ENCODE data around the gene ERCC4.

ERCC4 gene

DNA sequence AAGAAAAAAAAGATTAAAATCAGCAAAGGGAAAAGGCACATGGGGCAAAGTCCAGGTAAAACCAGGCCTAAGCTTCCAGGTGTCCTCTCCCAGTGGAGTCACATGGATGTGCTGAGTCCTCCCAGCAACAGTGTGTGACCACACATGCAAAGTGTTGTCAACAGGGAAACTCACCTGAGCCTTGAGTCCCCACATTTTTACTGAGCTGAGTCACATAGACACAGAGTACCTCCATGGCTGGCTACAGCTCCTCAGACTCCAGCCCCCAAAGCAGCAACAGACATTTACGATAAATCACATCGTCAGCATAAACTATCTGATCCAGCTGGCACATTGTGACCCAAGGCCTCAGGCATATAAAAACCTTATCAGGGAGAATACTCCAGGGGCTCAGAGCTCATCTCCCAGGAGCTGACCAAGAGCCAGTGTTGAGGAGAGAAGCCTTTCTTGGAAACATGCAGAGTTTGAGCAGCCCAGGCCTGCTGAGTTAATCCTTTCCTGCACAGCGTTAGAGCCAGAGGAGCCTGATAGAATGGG, 20.5 kb downstream of the ERCC4 start:
- H3K27ac ChIP-seq = peak overlapping the region in 1 of 21 experiments; percentile 59
- no peak overlapping the region for H3K4me3 ChIP-seq

DNA sequence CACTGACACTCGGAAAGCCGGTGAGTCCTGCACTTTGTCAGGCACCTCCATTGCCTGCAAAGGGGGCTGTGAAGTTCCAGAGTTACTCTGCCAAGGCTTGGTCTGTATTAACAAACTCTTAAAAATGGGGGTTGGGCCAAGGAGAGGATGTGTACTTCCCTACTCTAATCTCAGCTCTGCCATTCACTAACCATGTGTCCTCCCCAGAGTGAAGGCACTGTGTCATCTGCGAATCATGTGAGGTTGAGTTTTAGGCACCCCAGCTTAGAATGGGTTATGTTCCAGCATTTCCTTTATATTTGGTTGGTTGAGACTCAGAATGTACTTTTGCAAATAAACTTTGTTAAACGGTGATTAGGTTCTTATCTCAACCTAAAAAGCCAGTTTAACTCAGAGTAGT, 24.9 kb downstream of the ERCC4 start:
- Histone ChIP-seq H3K4me3 (no peak overlapping the region), H3K27ac (no peak overlapping the region)

DNA sequence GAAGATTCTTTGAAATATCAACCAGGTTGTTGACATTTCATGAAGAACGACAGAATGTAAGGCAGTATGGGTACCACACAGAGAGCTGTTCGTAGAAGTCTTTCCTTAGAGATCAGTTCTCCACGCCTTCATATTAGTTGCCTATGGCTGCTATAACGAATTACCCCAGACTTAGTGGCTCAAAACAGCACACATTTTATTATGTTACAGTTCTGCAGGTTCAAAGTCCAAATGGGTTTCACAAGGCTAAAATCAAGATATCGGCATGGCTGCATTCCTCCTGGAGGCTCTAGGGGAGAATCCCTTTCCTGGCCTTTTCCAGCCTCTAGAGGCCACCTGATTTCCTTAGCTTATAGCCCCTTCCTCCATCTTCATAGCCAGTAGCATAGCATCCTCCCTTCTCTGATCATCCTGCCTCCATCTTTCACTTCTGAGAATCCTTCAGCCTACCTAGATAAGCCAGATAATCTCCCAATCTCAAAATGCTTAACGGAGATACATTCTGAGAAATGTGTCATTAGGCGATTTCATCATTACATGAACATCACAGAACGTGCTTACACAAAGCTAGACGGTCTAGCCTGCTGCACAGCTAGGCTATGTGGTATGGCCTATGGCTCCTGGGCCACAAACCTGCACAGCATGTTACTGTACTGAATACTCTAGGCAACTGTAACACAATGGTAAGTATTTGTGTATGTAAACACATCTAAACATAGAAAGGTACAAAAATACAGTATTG, 26.0 kb downstream of the ERCC4 start:
- H3K4me3 ChIP-seq = no peak overlapping the region

DNA sequence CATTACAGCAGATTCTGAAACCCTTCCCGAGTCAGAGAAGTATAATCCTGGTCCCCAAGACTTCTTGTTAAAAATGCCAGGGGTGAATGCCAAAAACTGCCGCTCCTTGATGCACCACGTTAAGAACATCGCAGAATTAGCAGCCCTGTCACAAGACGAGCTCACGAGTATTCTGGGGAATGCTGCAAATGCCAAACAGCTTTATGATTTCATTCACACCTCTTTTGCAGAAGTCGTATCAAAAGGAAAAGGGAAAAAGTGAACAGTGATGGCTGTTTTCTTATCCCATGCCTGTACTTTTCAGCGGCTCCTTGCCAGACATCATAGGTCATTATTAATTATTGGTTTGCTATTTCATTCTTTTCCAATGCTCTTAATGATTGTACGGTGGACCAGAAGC, 28.1 kb downstream of the ERCC4 start:
- no peak overlapping the region for H3K4me3 ChIP-seq
- H3K27ac ChIP-seq = no peak overlapping the region

More for the DNA sequence above, 26.0 kb downstream of the ERCC4 start:
- H3K27ac ChIP-seq = no peak overlapping the region

DNA sequence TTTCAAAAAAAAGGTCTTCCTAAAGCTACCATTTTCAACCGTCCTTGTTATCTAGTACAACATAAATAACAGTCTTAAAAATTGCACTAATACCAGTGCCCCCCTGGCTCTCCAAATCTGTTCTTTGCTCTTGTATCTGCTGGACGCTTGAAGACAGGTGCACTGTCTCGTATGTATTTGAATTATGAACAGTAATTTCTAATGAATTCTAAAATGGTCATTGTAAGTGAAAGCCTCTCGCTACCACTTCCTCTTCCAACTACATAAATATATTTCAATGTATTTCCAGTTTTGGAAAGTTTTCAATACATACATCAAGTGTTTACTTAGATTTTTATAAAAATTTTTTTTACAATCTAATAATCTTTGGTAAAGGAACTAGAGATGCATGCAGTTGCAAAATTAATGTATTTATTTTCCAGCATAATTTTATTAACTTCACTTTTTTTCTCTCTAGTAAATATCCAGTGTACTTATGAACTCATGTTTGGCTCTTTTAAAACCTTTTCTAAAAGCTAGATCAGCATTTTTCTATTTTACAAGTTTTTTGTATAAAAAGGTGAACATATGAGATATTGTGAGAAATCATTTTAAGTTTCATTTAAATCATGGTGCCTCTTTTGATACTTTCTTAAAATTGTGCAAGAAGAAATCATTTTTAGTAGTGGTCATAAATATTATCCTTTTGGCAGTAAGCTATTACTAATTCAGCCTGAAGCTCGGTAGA, 31.0 kb downstream of the ERCC4 start:
- H3K4me3 ChIP-seq = no peak overlapping the region
- no peak overlapping the region for H3K27ac ChIP-seq

DNA sequence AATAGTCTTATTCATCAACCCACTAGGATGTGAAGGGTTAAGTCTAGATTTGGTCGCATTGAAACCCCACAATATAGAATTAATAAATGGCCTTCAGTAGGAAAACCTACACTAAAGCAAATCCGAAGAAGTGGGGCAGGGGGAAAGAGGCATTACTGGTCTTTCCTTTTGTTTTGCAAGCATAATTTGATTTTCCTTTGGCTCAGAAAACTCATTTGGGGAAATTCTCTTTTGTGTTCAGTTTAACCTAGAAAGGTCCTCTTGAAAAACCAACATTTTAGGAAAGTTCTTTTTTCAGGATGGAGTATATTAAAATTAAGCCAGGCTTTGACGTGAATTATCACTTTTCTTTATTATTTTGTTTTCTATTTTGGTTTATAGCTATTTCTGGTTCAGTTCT, 31.7 kb downstream of the ERCC4 start:
- H3K4me3 ChIP-seq = no peak overlapping the region

DNA sequence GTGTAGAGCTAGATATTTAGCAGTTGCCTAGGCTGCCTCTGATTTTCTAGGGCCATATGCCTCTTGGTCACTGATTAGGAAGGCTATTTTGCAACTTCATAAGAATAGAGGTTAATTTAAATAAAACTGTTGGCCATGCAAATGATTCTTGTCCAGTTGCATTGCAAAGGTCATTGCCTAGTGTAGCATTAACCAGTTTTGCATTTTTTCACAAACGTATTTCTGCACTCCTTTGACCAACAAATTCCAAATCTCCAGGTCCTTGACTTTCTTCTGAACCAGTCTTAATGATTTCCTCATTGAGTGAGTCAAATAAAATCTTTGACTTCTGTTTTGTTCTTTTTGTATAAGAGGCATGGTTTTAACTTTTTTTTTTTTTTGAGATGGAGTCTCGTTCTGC, 33.5 kb downstream of the ERCC4 start:
- no peak overlapping the region for H3K4me3 ChIP-seq
- H3K27ac ChIP-seq = no peak overlapping the region

More for the DNA sequence above, 31.7 kb downstream of the ERCC4 start:
- no peak overlapping the region for H3K27ac ChIP-seq

DNA sequence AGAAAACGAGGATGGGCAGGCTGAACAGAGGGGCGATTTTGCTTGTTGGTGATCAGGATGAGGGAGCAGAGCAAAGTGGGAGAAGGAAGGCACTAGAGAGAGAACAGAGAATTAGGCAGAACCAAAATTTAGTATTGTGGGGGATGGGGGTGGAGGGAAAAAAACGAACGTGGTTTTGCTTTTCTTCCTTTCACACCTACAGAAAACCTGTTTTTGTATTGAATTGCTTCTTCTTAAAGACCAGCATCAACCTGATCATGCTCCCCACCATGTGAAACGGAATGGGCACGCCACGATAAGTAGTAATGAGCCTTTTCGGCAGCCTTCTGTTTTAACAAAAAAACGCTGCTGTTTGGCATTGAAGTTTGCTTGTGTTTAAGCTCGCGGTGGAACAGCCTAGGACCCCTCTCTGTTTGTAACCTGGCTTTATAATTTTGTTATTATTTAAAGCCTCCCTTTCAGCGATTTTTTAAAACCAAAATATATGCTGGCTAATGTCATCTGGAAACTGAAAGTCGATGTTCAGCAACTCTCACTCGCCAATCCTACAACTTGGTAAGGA, 36.8 kb downstream of the ERCC4 start:
- Histone ChIP-seq H3K27ac (peak overlapping the region in 20 of 21 experiments; percentile 61 to 88 (median 78)), H3K4me3 (peak overlapping the region in 5 of 7 experiments; percentile 1 to 29 (median 14))

DNA sequence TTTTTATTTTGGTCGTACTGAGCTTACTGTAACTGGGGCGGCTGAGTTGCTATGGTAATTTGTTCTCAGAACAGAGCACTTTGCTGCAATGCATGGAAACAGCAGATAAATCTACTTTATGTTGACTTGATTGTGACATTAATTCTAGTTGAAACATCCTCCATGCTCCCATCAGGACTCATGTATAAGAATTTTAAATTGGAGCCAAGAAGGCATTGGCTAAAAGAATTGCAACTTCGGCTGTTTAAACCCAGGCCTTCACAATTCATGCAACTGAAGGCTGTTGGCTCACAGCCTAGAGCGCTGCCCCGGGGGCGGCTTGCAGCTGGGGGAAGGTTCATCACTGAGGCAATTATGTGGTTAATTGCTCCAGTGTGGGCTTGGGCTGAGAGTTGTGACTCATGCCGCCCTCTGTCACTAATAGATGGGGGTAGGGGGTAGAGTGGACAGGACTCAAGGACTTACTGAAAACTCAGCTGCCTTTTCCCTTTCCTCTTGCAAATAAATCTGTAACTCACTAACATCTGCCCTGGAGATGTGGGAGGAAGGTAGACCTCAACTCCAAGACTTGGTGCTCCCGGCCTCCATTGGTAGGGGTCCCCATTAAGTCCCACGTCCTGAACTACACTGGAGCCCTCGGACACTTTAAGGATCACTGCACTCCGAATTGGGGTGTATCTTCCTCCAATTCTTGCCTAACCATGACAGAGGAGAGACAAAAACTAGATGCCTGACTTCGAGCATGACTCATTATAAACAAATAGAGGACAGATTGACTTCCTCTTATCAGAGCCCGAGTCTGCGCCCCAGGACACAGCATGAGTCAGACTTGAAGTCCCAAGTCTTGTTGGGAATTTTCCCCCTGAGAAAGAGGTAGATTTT, 37.5 kb downstream of the ERCC4 start:
- Histone ChIP-seq H3K4me3 (peak overlapping the region in 5 of 7 experiments; percentile 1 to 29 (median 14)), H3K27ac (peak overlapping the region in 20 of 21 experiments; percentile 61 to 88 (median 78))

DNA sequence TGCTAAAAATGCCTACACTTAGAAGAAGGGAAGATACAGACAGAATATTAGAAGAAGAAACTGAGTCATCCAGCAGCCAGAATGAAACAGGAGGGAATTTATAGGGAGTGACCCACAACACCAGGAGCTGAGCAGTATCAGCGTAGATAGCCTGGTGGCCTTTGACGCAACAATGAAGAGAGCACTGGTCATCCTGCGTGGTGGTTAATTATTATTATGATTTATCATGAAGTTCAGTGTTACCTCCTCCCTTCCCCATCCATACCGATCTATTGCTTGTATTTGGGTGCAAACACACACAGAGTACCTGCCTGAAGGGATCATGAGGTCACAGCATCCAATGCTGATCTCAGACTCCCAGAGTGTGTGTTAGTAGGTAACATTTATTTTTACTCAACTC, 38.5 kb downstream of the ERCC4 start:
- Histone ChIP-seq H3K27ac (peak overlapping the region in 15 of 21 experiments; percentile 11 to 88 (median 78)), H3K4me3 (no peak overlapping the region)

DNA sequence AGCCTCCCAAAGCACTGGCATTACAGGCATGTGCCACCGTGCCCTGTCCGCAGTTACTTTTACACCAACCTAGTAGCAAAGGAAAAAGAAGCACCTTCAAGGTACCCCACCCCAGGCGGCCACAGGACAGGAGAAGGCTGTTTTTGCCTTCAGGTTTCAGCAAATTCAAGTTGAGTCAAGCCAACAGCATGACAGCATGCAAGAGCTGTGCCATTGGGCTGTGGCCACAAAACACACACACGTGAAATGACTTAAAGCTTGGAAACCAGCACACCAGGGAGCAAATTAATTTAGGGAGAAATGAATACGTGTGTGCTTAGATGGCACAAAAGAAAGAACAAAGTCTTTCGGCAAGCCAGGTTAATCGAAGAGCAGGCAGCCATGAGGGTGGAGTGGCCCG, 39.7 kb downstream of the ERCC4 start:
- peak overlapping the region in 13 of 21 experiments; percentile 4 to 68 (median 47) for H3K27ac ChIP-seq

DNA sequence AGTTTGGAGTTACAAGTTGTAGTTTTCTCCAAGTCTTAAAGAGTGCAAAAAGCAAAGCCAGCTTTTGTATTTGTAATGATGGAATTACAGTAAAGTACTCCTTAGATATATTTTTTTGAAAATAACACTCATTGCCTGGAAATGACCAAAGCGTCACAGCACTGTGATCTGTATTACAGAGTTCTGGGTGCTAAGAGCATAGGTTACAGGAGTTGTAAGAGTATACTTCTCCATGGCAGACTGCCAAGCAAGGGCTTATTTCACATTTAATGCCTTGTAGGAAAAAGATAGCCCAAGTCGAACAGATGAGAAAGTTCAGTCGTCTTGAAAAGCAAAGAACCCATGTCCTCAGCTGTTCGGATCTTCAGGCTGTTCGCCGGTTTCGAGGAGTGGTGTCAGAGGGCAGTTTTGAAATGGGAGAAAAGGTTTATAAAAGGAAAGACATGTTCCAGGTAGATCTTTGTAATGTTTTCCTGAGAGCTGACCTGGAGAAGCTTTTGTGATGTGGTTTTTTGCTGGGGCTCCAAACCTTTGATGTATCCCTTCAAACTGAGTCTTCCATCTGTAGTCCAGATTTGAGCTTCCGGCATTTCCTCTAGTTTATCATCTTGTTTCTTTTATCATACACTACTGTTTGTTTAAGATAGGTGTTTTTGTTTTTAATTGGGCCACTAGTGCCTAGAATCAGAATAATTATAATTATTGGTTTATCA, 41.3 kb downstream of the ERCC4 start:
- Histone ChIP-seq H3K4me3 (no peak overlapping the region), H3K27ac (no peak overlapping the region)

More for the DNA sequence above, 39.7 kb downstream of the ERCC4 start:
- H3K4me3 ChIP-seq = no peak overlapping the region

DNA sequence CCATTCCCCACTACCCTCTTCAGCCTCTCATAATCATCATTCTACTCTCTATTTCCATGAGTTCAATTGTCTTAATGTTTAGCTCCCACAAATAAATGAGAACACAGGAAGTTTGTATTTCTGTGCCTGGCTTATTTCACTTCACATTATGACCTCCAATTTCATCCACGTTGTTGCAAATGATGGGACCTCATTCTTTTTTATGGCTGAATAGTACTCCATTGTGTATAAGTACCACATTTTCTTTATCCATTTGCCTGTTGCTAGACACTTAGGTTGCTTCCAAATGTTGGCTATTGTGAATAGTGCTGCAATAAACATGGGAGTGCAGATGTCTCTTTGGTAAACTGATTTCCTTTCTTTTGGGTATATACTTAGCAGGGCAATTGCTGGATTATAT, 42.3 kb downstream of the ERCC4 start:
- no peak overlapping the region for H3K27ac ChIP-seq
- H3K4me3 ChIP-seq = no peak overlapping the region

DNA sequence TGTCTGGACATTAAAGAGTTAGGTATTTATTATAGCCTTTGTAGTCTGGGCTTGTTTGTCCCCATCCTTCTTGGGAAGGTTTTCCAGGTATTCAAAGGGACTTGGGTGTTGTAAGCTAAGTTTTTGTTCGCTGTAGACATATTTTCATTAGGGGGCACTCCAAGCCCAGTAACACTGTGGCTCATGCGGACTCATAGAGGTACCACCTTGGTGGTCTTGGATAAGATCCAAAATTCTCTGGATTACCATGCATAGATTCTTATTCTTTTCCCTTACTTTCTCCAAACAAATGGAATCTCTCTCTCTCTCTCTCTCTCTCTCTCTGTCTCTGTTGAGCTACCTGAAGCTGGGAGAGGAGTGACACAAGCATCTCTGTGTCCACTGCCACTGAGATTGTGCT, 48.9 kb downstream of the ERCC4 start:
- Histone ChIP-seq H3K27ac (no peak overlapping the region), H3K4me3 (no peak overlapping the region)

DNA sequence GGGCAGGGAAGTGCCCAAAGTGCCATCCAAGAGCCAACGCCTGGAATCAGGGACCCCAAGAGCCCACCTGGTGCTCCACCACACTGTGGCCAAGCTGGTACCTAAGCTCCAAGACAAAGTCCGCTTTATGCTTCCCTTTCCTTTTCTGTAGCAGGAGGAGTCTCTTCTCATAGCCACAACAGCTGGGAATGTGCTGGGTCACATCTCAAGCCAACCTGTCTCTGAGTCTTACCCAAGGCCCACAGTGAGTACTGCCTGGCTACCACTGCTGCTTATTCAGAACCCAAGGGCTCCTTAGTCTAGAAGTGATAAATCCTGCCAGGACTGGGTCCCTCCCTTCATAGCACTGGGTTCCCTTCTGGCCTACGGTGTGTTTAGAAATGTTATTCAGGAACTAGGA, 49.8 kb downstream of the ERCC4 start:
- H3K4me3 ChIP-seq = no peak overlapping the region
- H3K27ac ChIP-seq = no peak overlapping the region

DNA sequence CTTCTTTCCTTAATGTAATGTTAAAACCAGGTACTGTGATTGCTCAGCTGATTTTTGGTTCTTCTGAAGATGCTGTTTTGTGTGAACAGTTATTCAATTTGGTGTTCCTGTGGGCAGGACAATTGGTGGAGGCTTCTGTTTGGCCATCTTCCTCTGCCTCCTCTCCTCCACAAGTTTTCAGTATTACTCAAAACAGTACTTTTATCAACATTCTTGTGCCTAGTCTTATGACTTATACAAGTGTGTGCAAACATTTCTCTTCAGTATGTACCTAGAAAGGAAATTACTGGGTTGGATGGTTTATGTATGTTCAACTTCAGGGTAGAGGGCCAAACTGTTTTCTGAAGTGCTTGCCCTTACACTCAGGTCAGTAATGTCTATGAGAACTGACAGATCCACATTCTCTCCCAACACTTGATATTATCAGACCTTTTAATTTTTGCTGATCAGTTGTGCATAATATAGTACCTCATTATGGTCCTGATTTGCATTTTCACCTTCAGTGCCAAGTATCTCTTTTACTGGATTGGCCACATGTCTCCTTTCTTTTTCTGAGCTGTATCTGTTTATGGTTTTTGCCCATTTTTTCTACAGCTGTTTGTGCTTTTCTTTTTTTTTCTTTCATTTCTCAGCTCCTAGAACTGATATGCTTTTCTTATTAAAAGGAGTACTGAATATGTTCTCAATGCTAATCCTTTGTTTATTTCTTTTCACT, 50.9 kb downstream of the ERCC4 start:
- Histone ChIP-seq H3K27ac (no peak overlapping the region), H3K4me3 (no peak overlapping the region)

DNA sequence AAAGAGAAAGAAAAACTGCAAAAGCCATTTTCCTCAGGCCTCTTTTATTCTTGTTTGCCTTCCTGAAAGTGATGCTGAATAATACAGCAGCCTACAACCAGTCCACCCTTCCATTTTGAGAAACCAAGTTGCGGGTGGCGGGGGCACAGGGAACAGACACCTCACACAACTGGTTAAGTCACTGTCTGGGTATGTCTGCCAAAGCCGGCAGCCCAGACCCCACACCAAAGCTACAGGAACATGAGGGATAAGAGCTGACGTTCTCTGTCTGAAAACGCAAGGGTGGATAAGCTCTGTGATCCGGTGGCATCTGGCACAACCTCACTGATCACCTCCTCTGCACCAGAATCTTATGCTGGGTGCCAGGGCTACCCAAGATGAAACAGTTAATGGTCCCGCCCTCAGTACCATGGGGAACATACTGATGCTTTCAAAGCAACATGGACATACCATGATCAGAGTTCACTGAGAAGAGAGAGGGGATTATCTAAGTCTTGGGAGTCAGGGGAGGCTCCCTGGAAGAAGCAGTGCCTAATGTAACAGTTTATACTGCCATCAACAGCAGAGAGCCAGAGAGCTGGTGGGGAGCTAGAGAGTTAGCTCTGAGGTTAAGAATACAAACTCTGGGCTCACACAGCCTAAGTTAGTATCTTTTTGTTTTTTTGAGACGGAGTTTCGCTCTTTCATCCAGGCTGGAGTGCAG, 53.5 kb downstream of the ERCC4 start:
- no peak overlapping the region for H3K27ac ChIP-seq
- no peak overlapping the region for H3K4me3 ChIP-seq

DNA sequence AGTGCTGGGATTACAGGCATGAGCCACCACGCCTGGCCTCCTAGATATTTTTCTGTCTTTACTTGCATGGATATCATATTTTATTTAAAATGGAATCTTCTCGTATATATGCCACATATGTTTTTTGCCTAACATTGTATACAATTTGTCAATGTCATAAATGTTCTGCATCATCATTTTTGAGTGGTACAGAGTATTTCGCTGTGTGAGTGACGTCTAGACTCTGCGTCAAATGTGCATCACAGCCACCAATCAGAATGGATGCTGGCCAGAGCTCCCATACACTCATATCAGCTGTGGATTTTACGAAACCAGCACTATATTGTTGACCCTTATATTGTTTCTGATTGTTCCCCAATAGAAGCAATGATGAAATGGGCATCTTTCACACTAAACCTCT, 57.2 kb downstream of the ERCC4 start:
- no peak overlapping the region for H3K4me3 ChIP-seq
- no peak overlapping the region for H3K27ac ChIP-seq
